Kidney (tissue), 14 donors: Measurements from ENCODE around the gene FUT3. TPM values are rescaled to one million over a fixed set of nuclear protein-coding genes. Genes with fewer than 3 reads are reported as not detected.
A peak's percentile ranks its signal among the peaks of the same experiment; 100 is the strongest.

Source experiments
- DNase-seq, 5 donors: peaks; one replicate each; pipeline ENCODE4 v3.0.0-alpha.2; 2013 to 2020
- FAIRE-seq: peaks from 2 replicates; lab custom pipeline; 2012; peaks lifted over from hg19 to GRCh38; lab: Jason Lieb, UNC
- H3K27ac ChIP-seq, 2 donors: one replicate each; pipeline ENCODE4 v1.7.0; 2013; ENCODE audit warnings: low read depth in 2 of 2, low read length in 2 of 2, inconsistent platforms in 1 of 2
- H3K27me3 ChIP-seq: one replicate; pipeline ENCODE4 v1.7.1; 2013; ENCODE audit warnings: low read length, inconsistent platforms; ENCODE audit not compliant: control insufficient read depth, insufficient read depth
- H3K36me3 ChIP-seq, 3 donors: one replicate each; pipeline versions ENCODE4 v1.7.0 to v1.7.1; 2013; ENCODE audit warnings: low read length in 3 of 3, control low read depth in 1 of 3, inconsistent platforms in 1 of 3; ENCODE audit not compliant: insufficient read depth in 3 of 3, control insufficient read depth in 2 of 3
- H3K4me1 ChIP-seq, 3 donors: one replicate each; pipeline versions ENCODE4 v1.7.0 to v1.7.1; 2013; ENCODE audit warnings: low read length in 3 of 3, inconsistent platforms in 1 of 3, low read depth in 1 of 3; ENCODE audit not compliant: control insufficient read depth in 2 of 3, insufficient read depth in 2 of 3
- H3K4me3 ChIP-seq, 3 donors: one replicate each; pipeline versions ENCODE4 v1.7.0 to v1.8.1; 2013; ENCODE audit warnings: low read length in 3 of 3, control low read depth in 1 of 3, inconsistent platforms in 1 of 3
- H3K9ac ChIP-seq, 3 donors: one replicate each; pipeline versions ENCODE4 v1.7.0 to v1.7.1; 2013; ENCODE audit warnings: low read length in 3 of 3, control low read depth in 1 of 3, inconsistent platforms in 1 of 3
- H3K9me3 ChIP-seq, 3 donors: one replicate each; pipeline versions ENCODE4 v1.7.0 to v1.7.1; 2013; ENCODE audit warnings: low read length in 3 of 3, control low read depth in 1 of 3, inconsistent platforms in 1 of 3; ENCODE audit not compliant: control insufficient read depth in 2 of 3, insufficient read depth in 1 of 3
- CTCF ChIP-seq: IDR thresholded peaks from 3 replicates; pipeline ENCODE4 v1.5.1; 2012; ENCODE audit warnings: mild to moderate bottlenecking, moderate library complexity, borderline replicate concordance; ENCODE audit not compliant: insufficient read depth; ENCODE audit errors: extremely low read depth
- intact Hi-C: fragments of 100-400 bp; cut with DNase I; formaldehyde crosslinking; loops from one replicate; pipeline ENCODE4 v1.11.1; 2022
- polyA plus RNA-seq: library from polyadenylated mRNA; stranded (reverse); fragments of 350-450 nt; fragmentation: Illumina TruSeq; extraction: RNeasy Lipid Tissue Mini Kit (QIAGEN cat#74804); gene quantifications from one replicate; pipeline ENCODE4 v1.2.3, GENCODE V29; 2014; ENCODE audit warnings: low read depth, low replicate concordance; ENCODE audit not compliant: insufficient read depth
- total RNA-seq: library from RNA; stranded (reverse); fragmentation: NEBNext Ultra II Directional; extraction: Animal tissue kit (Norgen Biotek cat#: 25700); gene quantifications from one replicate; pipeline ENCODE4 v1.2.1, GENCODE V29; 2021
- donor health status: control.
- donor health status: control.
- donor health status: control.
- donor health status: control.
- donor health status: control.
- donor health status: DM: yes; HTN: yes; CAD: no.
- donor health status: Normal renal cell carcinoma (clear cell type).

The FUT3 gene
- total and polyA plus RNA-seq, 2 donors from 2014 or later = 3.0 to 6.5 TPM

GRCh38 chr19:5827342-5827890 lies 23.8 kb downstream of the FUT3 start:
- Histone ChIP-seq H3K36me3 (no peaks in the 10 kb centered on the region), H3K27me3 (no peaks in the 10 kb centered on the region), H3K4me3 (peak overlapping the region; percentile 23 to 46 (median 25)), H3K4me1 (peaks cover 0 to 18% (median 0%) of the 10 kb centered on the region in 3 donors), H3K9me3 (no peaks in the 10 kb centered on the region), H3K9ac (no peak overlapping the region), H3K27ac (peak overlapping the region; percentile 17 to 77)
- DNase-seq (no peak), FAIRE-seq (no peak)
- no peak for TF ChIP-seq CTCF
- intact Hi-C loops = no loop called here

GRCh38 chr19:5826531-5827341 lies 24.5 kb downstream of the FUT3 start:
- Histone ChIP-seq H3K4me1 (peaks cover 0 to 16% (median 0%) of the 10 kb centered on the region in 3 donors), H3K9ac (no peak overlapping the region), H3K27me3 (no peaks in the 10 kb centered on the region), H3K27ac (peak overlapping the region; percentile 51 to 60), H3K36me3 (no peaks in the 10 kb centered on the region), H3K4me3 (peak overlapping the region in 1 of 3 donors; percentile 25), H3K9me3 (no peaks in the 10 kb centered on the region)
- TF ChIP-seq CTCF = peak; percentile 29
- no peak for FAIRE-seq
- peak; percentile 93 to 94 (median 94) for DNase-seq
- intact Hi-C loops = no loop called here

GRCh38 chr19:5825178-5825577 lies 26.1 kb downstream of the FUT3 start:
- Histone ChIP-seq H3K9me3 (no peaks in the 10 kb centered on the region), H3K36me3 (no peaks in the 10 kb centered on the region), H3K4me1 (peaks cover 0 to 16% (median 0%) of the 10 kb centered on the region in 3 donors), H3K27me3 (no peaks in the 10 kb centered on the region), H3K27ac (no peak overlapping the region), H3K4me3 (no peak overlapping the region), H3K9ac (no peak overlapping the region)
- intact Hi-C loops = no loop called here
- FAIRE-seq = no peak
- no peak for TF ChIP-seq CTCF
- DNase-seq = peak in 1 of 5 donors; percentile 49
